Panc1 (cell line): ENCODE results near the gene FOXN4.

Experiments used
- CTCF ChIP-seq: fragments of 450-650 bp; IDR thresholded peaks from 2 replicates; pipeline ENCODE4 v1.5.1; 2017; ENCODE audit warnings: mild to moderate bottlenecking
- POLR2AphosphoS5 ChIP-seq: IDR thresholded peaks from 2 replicates; pipeline ENCODE4 v1.6.1; 2012; ENCODE audit warnings: mild to moderate bottlenecking, low read depth, low read length, moderate library complexity

- TF ChIP-seq CTCF (no peak), POLR2AphosphoS5 (no peak)
Observed at GRCh38 chr12:109236257-109236656, 72.8 kb downstream of the FOXN4 start.
